ENCODE results near the gene SERPINB1.

SERPINB1 gene

GRCh38 chr6:2790588-2791449, 50.8 kb downstream of the SERPINB1 start:
- DNase-seq: no peak

- no peak for DNase-seq
Measured at GRCh38 chr6:2786269-2786668, 55.4 kb downstream of the SERPINB1 start.

GRCh38 chr6:2784930-2785329, 56.7 kb downstream of the SERPINB1 start:
- no peak for DNase-seq

GRCh38 chr6:2784061-2784460, 57.6 kb downstream of the SERPINB1 start:
- no peak for DNase-seq

GRCh38 chr6:2783188-2783963, 58.3 kb downstream of the SERPINB1 start:
- DNase-seq: no peak

GRCh38 chr6:2782825-2783187, 58.9 kb downstream of the SERPINB1 start:
- DNase-seq: no peak

GRCh38 chr6:2782356-2782708, 59.3 kb downstream of the SERPINB1 start:
- no peak for DNase-seq

Measured in activated CD4-positive, CD25-positive, alpha-beta regulatory T cell treated with anti-CD3 and anti-CD28 coated beads, Interleukin-2, amount 50 U/mL, for 72 hours (primary cell).